Uterus (tissue), 2 donors: Measurements from ENCODE around the gene TMF1.

ENCODE experiments used
- POLR2A ChIP-seq, 2 donors: fragments of 450-650 bp; IDR thresholded peaks; one replicate each; pipeline ENCODE4 v1.6.1; 2016; ENCODE audit warnings: antibody characterized with exemption in 2 of 2, mild to moderate bottlenecking in 1 of 2, moderate library complexity in 1 of 2
- TF ChIP-seq, protein P1 (sequence below), 4 experiments: fragments of 200-600 bp in 2 of 4; fragments of 450-650 bp in 2 of 4; sonication (generic) in 2 of 4; IDR thresholded peaks; one replicate each; pipeline ENCODE4 v1.5.1; 2016 to 2019; ENCODE audit warnings: antibody characterized with exemption in 4 of 4, mild to moderate bottlenecking in 2 of 4, moderate library complexity in 1 of 4

DNA sequence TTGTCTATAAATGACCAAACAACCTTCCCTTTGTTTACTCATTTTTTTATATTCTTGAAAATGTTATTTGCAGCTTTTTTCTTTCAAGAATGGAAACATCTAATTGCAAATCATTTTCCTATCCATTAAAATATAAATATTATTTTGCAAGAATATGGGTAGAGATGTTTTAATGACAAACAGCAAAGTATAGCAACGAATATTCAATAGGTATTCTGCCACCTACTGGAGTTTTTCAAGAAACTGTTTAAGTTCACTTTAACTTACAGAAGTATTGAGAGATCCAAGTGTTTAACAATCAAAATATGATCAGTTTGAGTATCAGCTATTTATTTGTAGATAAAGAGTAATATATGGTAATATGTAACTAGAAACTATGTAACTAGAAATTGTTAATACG, 31.7 kb downstream of the TMF1 start:
- no peak for TF ChIP-seq POLR2A (IDR thresholded peaks at IDR 0.05)
- TF ChIP-seq, protein P1, sequence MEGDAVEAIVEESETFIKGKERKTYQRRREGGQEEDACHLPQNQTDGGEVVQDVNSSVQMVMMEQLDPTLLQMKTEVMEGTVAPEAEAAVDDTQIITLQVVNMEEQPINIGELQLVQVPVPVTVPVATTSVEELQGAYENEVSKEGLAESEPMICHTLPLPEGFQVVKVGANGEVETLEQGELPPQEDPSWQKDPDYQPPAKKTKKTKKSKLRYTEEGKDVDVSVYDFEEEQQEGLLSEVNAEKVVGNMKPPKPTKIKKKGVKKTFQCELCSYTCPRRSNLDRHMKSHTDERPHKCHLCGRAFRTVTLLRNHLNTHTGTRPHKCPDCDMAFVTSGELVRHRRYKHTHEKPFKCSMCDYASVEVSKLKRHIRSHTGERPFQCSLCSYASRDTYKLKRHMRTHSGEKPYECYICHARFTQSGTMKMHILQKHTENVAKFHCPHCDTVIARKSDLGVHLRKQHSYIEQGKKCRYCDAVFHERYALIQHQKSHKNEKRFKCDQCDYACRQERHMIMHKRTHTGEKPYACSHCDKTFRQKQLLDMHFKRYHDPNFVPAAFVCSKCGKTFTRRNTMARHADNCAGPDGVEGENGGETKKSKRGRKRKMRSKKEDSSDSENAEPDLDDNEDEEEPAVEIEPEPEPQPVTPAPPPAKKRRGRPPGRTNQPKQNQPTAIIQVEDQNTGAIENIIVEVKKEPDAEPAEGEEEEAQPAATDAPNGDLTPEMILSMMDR (IDR thresholded peaks at IDR 0.05): no peak
